Measurements from ENCODE around the gene MEGF10.

MEGF10 gene

DNA sequence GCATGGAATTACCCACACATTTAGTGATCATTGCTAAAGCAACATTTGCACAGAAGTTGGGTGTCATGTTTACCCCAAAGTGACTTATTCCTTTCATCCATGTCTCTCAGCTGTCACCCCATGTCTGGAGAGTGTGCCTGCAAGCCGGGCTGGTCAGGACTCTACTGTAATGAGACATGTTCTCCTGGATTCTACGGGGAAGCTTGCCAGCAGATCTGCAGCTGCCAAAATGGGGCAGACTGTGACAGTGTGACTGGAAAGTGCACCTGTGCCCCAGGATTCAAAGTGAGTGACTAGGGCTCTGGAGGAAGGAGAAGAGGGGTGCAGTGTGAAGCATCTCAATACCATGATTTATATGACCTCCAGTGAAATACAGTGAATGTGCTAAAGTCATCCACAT, 126.9 kb downstream of the MEGF10 start:
- no peak for DNase-seq

DNA sequence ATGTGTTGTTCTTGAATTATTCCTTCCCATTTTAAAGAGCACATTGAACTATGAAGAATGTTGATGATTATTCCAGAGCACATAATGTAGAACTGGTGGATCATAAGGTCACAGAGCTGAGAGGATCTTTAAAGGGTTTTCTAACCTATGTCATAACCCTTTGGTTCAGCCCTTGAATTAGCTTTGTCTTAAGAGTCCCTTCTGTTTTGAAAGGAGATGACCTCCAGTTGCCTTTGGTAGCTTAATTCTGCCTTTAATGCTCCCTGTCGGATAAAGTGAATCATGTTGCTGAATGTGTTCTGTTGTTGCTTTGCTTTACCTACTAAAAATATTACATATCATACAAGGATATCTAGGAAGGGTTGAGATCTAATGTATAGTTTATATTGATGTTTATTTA, 127.8 kb downstream of the MEGF10 start:
- DNase-seq, result no peak

DNA sequence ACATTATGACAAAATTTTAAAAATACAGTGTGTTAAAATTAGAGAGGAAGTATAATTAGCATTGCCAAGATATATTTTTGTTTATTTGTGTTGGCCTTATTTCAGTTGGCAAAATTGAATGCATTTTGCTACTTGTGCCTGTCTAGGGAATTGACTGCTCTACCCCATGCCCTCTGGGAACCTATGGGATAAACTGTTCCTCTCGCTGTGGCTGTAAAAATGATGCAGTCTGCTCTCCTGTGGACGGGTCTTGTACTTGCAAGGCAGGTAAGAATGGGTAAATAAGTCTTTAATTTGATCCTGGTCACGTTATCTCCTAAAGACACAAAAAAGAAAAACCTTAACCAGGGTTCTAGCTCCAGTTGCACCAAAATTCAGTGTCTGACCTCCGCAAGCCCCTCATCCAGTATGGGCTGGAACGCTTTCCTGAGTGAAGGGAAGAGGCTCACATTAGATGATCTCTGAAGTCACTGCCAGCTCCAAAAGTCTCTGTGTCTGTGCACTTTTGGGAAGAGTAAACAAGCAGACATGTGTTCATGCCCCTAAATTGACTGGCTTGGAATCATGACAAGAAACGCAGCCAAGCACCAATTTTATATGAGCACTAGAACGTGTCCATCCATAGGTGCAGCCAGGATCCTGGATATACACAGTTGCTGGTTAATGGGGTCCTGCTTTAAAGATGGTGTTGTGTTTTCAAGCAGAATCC, 128.5 kb downstream of the MEGF10 start:
- no peak for DNase-seq

DNA sequence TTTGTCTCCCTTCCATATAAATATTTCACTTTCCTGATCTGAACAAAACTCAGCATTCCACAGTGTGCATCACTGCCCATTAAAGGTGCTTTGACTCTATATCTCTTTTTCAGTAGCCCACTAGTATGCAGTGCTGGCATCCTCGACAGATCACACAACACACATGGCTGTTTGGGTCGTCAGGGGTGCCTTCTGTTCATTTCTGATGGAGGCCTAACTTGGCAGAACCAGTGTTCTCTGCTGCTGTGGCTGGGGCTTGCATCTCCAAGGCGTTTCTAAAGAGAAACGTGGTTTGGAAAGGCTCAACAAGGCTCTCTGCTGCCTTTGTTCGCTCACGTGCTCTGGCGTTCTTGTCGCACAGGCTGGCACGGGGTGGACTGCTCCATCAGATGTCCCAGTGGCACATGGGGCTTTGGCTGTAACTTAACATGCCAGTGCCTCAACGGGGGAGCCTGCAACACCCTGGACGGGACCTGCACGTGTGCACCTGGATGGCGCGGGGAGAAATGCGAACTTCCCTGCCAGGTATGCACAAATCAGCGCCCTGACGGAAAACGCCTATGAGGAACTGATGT, 129.2 kb downstream of the MEGF10 start:
- no peak for DNase-seq

DNA sequence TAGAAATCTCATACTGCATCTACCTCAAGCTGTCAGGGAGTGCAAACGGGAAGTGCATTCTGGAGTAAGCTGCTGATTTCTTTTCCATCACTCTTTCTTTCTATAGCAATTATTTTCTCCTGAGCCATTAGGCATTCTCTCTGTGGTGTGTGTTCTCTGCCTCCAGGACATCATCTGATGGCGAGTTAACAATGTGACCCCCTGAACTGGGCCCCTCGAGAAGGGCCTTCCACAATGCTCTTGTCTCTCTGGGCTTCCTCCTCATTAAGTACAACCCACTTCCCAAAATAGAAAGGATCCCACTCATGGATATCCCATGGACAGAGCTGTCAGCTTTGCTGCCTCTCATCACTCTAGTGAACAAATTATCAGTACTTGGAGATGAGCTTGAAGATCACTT, 130.2 kb downstream of the MEGF10 start:
- no peak for DNase-seq

DNA sequence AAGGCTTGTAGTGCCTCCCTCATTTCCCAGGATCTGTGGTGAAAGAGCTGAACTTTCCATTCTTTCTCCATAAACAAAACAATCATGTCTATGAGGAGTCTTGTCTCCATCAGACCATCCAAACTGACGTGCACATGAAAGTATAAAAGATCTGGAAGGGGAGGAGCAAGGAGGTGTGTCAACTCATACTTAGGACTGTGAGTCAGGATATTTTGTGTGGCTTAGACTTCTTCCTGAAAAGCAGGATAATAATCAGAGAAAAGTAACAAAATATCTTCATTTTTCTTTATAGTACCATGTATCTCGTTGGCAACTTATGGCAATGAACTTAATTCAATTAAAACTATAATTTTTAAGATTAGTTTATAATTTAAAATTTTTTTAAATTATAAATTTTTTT, 130.9 kb downstream of the MEGF10 start:
- no peak for DNase-seq

DNA sequence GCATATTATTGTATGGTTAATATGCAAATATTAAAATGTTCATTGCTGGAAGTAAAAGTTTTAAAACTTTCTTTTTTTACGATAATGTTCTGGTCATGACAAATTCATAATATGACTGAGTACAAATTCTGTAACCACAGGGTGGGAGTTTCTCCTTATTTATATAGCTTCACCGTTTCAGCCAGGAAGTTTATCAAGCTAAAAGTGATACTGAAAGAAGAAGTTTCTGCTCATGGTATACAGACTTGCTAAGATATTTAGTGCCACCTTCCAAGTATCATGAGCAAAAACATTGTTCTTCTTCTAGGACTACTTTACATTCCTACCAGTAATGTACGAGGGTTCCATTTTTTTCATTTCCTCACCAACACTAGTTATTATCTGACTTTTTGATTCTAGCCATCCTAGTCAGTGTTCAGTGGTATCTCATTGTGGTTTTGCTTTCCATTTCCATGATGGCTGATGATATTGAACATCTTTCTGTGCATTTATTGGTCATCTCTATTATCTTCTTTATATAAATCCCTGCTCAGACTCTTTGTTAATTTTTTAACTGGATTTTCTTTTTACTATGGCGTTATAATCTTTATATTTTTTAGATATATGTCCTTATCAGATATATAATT, 132.7 kb downstream of the MEGF10 start:
- DNase-seq, result no peak

DNA sequence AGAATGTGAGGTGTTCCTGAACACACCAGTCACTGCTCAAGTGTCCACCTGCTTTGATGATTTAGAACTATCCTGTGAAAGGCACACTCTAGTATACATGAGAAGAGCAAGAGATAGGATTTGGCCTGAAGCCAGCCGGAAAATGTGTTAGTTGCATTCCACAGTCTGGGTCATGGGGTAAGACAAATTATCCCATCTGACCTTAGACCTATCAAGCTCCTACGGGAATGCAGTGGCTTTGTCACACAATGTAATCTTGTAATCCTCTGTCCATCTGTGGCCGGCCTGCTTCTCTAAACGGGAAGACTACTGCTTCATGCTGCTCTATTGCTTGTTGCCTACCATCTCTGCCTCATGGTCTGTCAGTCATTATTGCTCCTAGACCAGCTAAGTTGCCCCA, 134.4 kb downstream of the MEGF10 start:
- no peak for DNase-seq

DNA sequence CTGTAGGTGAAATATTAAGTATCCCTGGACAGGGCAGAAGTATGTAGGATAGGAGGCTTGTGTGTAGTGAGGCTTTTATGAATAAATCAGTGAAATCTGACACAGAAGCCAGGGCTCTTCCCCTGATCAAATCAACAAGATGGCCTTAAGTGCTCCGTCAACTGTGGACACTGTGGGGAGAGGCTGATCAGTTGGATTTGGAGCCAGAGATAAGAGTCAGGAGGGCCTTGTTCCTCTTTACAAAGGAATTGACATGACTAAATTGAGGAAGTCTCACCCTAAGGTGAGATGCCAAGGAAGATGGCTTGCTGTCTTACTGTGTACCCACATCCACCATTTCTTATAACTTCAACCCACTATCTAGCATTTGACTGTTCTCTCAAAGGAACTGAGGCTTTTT, 135.3 kb downstream of the MEGF10 start:
- DNase-seq, result no peak

DNA sequence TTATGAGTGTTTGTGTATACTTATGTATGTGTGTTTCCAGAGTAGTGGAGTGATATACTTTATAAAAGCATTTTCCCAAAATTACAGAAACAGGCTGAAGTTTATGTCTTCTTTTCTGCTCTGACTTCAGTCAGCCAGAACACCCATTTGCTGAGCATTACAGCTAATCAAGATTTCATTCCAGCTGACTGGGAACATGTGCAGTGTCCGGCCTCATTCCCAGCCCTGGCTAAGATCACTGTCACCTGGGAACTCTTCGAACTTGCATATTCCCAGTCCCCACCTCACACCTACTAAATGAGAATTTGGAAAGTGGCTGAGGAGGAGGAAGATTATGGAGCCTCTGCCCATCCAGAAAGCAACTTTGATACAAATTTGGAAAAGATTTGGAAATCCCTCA, 136.1 kb downstream of the MEGF10 start:
- DNase-seq, result no peak

DNA sequence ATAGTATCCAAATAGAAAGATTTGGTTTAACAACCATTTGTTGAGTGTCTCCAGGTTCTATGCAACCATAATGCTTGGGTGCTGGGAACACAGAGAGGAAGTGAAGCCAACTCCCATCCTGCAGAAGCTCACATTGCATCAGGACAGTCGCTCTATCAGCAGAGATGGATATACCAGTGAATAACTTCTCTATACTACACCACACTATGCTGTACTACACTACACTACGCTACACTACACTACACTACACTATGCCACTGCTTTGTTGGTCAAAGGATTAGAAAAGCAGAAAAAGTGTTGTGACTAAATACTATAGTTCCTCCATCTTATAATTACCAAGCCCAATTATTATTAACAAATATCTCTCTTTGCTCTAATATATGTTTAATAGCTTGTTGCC, 137.7 kb downstream of the MEGF10 start:
- DNase-seq, result no peak

DNA sequence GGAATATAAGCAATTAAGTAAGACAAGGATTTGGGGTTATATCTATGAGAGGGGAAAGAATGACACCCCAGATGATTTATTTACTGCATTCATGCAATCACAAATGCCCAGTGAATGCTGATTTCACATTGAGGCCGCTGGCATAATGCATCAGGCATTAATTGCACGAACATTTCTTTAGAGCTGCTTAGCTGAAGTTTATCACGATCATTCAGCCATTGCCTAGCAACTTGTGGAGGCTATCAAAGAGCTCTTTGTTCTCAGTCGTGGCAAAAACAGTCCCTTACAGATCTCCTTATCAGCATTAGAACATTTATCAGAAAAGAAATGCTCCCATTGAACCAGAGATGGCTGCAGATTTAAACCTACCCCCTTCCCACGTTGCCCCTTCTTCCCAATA, 138.2 kb downstream of the MEGF10 start:
- DNase-seq, result no peak

DNA sequence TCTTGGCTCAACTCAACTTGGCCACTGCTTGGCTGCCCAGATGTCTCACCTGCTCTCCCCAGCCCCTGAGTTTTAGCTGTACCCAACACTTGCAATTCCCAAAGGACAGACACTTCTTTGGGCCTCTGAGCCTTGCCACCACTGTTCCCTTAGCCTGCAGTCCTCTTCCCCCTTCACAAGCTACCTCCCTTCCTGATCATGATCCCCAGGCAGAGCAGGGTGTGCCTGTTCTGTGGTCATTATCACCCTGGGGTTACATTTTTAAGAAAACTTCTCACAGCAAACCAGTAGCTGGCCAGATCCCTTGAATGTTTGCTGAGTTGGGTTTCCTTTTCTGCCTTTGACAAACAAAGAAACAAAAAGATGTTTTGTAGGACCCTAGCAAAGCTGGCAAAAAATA, 139.3 kb downstream of the MEGF10 start:
- no peak for DNase-seq

DNA sequence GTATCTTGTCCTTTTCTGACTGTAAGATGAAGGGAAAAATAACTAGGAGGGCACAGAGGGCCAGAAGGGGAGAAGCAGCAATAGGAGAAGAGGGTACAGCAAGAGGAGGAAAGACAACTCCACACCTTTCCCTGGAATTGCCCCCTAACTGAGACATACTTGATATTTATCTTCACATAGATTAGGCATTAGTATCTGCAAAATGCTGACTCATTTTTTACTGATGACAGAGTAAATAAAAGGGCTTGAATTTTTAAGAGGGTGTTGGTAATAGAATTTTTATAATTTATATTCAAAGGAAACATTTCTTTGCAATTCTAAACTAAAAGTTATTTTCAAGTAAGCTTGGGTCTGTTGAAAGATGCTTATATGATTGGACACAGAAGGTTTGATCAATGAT, 140.0 kb downstream of the MEGF10 start:
- no peak for DNase-seq

DNA sequence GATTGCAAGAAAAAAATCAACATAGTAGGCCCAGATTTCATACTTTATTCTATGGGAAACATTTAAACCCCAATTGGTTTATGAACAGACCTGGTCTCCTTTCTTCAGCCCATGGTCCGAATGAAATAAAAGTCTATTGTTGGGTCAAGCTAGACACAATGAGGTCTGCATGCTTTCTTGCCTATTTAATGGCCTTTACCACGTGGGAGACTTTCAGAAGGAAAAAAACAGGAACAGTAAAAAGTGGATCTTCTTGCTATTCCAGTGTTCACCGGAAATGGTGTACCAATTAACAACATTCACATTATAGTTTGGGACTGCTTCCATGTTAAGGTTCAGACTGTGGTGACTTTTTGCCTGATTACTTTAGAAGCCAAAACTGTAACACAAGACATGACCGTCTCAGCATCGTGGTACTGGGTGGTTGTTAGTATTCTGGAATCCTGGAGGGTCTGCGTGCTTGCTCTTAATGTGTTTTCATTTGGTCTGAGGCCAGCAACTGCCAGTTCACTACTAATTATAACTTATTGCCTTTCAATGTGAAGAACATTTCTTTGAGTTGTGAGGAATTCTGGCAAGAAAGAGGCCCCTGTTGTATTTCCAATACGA, 141.5 kb downstream of the MEGF10 start:
- no peak for DNase-seq

DNA sequence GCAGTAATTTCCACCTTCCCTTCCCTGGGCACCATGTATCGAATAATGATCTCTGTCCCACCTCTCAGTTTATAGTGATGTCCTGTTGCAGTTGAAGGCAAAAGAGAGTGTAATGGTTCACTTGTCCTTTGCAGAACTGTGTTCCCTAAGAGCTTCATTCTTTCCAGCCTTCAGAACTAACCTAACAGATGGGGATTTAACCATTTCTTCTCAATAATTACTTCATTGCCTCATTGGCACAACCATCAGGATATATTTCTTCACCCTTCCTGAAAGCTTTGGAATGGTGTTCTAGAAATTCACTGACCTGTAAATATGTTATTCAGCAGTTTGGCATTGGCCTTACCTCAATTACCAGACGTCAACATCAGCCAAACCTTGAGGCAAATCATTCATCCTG, 142.9 kb downstream of the MEGF10 start:
- DNase-seq, result no peak

DNA sequence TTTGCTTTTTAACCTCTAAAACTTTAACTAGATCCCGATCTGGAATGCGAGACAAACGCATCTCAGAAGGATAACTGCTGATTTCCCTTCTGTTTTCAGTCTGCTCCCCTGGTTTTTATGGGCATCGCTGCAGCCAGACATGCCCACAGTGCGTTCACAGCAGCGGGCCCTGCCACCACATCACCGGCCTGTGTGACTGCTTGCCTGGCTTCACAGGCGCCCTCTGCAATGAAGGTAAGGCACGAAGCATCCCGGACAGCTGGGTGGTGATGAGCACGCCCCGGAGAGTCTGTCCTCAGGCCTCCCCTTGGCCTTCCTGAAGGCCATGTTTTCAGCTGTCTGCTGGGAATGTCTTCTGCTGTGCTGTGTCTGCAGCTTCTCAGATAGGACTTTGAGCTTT, 144.0 kb downstream of the MEGF10 start:
- no peak for DNase-seq

DNA sequence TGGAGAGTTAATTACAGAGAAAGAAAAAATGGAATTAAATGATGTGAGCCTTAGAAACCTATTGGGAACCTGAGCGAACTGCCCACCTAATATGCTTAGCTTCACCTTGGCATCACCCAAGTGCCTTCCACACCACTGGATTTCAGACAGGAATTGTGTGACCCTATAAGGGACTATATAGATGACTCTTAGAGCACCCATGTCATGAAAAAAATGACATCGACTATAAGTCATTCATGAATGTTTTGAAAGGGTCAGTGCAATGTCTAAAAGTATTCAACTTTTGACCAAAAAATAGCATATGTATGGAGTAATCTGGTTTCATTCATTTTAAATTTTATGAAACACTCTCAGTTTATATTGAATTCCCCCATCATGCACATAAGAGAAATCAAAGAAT, 145.2 kb downstream of the MEGF10 start:
- no peak for DNase-seq

DNA sequence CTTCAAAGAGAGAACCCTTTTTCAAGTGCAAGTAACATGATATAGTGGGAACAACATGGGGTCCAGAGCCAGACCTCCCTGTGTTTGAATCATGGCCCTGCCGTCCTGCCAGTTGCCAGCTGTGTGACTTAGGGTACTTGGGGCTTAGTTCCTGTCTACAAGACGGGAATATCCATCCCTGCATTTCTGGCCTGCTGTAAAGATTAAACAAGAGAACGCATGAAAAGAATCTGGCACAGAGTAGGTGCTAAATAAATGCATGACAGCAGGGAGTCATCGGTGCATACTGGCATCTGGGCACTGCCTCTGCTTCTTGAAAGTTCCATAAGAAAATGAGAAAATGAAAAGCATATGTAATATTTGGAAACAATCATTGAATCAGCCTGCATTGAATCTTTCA, 149.0 kb downstream of the MEGF10 start:
- DNase-seq, result no peak

DNA sequence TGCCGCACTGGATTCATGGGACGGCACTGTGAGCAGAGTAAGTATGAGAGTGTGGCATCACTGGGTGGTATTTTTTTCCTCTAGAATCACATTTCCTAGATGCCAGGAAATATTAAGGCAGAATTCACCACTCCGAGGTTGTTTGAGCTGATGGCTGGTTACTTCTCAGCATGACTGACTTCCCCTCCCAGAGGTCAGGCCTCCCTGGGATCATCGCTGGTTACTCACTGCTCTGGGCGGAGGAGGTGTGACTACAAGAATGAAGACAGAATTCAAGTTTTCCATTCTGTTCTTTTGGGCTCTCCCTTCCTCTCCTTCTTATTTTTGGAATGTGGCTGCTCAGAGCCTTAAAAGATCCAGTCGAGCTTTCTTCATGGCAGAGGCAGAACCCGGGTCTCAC, 150.2 kb downstream of the MEGF10 start:
- DNase-seq, result no peak

DNA sequence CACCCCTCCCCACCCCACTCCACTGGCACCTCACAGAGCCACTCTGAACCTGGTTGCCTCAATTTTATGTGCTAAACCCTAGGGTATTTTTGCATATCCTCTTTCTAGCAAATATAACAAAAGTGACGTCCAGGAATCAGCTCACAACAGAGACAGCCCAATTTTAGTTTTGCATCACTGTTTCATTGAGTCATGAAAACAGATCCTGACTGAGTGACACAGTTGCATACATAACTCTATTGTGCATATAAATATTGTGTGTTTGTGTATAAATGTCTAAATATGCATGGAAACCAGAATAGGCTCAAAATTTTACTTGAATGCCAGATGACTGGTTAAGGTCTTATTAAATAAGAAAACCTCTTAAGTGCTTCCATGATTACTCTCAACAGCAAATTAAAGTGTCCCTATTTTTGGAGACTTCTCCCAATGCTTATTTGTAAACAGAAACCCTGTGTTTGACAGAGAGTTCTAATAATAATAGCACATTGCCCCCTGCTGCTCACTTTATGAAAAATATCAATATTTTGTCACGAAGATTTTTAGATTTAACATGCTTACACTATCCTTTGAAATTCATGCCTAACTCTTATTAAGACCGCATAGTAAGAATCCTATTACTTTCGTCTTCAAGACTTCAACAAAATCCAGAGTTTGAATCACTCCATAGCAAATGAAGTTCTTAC, 151.3 kb downstream of the MEGF10 start:
- no peak for DNase-seq

DNA sequence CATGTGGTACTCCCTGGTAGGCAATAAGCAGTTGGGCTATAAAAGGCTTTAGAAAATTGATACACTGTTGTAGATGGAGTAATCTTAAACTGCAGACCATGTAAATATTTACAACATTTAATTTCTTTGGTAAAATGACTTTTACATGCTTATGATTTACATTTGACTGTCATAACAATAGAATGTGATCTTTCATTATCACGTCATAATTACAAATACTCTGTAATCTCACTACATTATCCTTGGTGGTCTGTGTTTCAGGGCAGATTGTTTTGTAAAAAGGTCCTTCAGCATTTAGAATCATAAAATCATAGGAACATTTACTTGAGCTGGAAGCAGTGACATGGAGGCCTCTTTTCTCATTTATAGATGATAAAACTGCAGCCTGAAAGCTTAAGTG, 153.6 kb downstream of the MEGF10 start:
- no peak for DNase-seq

DNA sequence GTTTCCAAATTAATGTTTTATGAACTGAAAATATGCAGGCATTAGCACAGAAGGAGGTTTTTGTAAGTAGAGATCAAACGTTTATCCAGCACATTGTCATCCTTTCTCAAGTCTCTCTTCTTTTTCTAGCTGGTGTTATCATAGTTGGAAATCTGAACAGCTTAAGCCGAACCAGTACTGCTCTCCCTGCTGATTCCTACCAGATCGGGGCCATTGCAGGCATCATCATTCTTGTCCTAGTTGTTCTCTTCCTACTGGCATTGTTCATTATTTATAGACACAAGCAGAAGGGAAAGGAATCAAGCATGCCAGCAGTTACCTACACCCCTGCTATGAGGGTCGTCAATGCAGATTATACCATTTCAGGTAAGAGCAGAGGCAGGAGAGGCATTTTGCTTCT, 154.7 kb downstream of the MEGF10 start:
- DNase-seq, result no peak

DNA sequence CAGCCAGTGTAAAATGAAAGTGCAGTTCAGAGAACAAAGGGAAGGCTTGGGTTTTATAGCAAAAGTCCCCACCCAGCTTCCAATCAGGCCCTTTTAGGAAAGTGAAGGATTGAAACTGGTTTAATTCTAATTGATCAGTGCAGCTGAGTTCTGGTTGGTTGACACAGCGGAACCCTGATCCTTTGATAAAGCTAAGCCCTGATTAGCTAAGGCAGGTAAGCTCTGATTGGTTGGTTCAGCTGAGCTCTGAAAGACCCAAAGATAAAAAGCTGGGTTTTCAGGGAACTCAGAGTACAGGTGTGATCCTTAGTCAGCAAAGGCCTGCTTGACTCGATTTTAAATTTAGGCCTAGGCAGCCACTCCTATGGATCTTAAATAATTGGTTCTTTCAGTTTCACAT, 156.0 kb downstream of the MEGF10 start:
- no peak for DNase-seq

Measured in CD4-positive, alpha-beta T cell treated with Interferon alpha-2 for 1 hour (primary cell).